ENCODE results near the gene TIAM2. TPM values are rescaled to one million over a fixed set of nuclear protein-coding genes. Genes with fewer than 3 reads are reported as not detected.
A peak's percentile ranks its signal among the peaks of the same experiment; 100 is the strongest.

TIAM2 gene
- total RNA-seq, 1 donor from 2014 or later, result 14.6 TPM

DNA sequence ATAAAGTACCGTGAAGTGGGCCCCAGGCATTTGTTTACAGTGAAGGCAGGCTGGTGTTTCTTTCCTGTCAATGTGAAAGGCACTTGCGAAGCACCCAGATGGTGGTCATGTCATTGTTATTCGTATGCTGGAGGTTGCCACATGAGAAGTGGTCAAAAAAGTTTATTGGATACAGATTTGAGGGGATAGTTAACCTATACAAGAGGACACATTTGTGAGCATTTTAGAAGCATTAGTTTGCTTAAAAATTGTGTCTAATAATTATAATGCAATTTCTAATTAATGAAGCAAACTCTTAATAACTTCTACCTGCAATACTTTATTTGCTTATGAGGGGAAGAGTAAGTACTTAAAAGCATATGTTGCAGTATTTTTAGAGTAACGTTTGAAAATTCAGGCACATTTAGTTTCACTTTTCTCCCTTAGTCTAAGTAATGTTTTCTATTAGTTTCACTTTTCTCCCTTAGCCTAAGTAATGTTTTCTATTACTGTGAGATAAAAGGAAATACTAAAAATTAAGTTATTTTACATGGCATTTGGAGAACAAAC, 148.0 kb downstream of the TIAM2 start:
- ATAC-seq (peak; percentile 40), DNase-seq (ENCODE audit: low spot score) (no peak)
- intact Hi-C loops (cut with DNase I), result no loop called here

GRCh38 chr6:155143578-155144106, 148.5 kb downstream of the TIAM2 start:
- intact Hi-C loops (cut with DNase I), result no loop called here
- ATAC-seq (peak; percentile 62), DNase-seq (ENCODE audit: low spot score) (no peak)

DNA sequence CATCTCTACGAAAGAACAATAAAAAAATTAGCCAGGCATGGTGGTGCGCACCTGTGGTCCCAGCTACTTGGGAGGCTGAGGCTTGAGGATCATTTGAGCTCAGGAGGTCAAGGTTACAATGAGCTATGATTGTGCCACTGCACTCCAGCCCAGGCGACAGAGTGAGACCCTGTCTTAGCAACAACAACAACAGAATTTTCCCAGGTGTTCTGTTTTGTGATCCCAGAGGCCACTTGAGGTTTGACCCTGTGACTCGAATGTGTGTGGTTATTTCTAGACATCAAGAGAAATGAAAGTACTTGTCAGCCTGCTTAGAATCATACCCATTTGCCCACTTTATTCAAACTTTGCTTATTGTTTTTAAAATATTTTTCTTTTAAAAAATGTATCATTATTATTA, 151.1 kb downstream of the TIAM2 start:
- ATAC-seq, result no peak
- intact Hi-C loops (cut with DNase I), result no loop called here
- no peak for DNase-seq (ENCODE audit: low spot score)

- DNase-seq (ENCODE audit: low spot score) (no peak), ATAC-seq (no peak)
- intact Hi-C loops (cut with DNase I), result no loop called here
These were observed 153.0 kb downstream of the TIAM2 start for GRCh38 chr6:155147958-155148663.

GRCh38 chr6:155150967-155151671, 156.0 kb downstream of the TIAM2 start:
- ATAC-seq (no peak), DNase-seq (ENCODE audit: low spot score) (no peak)
- intact Hi-C loops (cut with DNase I), result no loop called here

GRCh38 chr6:155152211-155153076, 157.3 kb downstream of the TIAM2 start:
- intact Hi-C loops (cut with DNase I), result no loop called here
- DNase-seq (ENCODE audit: low spot score) (no peak), ATAC-seq (no peak)

- DNase-seq (ENCODE audit: low spot score), result no peak
- intact Hi-C loops (cut with DNase I), result no loop called here
- ATAC-seq, result peak; percentile 41
These were observed 159.2 kb downstream of the TIAM2 start for GRCh38 chr6:155154158-155154830.

GRCh38 chr6:155155787-155156447, 160.8 kb downstream of the TIAM2 start:
- no peak for ATAC-seq
- intact Hi-C loops (cut with DNase I), result no loop called here
- no peak for DNase-seq (ENCODE audit: low spot score)

DNA sequence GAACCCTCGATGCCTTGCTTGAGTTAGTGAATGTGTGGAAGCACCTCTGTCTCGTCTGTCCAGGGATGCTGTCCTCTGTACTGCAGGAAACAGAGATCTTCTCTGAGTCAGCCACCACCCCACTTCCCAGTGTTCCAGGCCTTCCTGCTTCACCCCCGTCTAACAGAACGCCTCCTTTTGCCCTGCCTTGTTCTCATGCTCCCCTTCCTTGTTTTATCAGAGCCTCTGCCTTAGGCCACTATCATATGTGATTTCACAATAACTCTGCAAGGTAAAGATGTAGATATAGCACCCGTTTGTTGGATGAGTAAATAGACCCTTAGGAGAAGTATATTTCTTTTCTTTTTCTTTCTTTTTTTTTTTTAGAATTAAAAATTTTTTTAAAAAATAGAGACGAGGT, 162.0 kb downstream of the TIAM2 start:
- ATAC-seq (no peak), DNase-seq (ENCODE audit: low spot score) (no peak)
- intact Hi-C loops (cut with DNase I), result no loop called here

- DNase-seq (ENCODE audit: low spot score) (no peak), ATAC-seq (no peak)
- intact Hi-C loops (cut with DNase I), result no loop called here
These were observed 163.1 kb downstream of the TIAM2 start for GRCh38 chr6:155158030-155158843.

DNA sequence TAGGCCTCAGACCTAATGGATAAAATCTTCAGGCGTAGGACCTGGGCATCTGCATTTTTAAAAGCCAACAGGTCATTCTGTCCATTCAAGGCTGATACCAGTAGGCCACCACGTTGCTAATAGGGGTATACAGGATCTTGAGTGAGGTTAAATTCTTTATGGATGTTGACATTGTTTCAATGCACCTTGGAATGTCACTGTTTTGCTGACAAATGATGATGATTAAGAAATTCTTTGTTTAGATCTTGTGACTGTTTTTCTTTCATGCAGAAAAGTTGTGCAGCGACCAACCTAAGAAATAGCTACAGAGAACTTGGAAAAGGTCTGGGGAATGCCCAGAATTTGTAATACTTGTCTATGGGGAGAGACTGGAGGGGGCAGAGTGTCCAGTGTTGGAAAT, 167.6 kb downstream of the TIAM2 start:
- ATAC-seq (no peak), DNase-seq (ENCODE audit: low spot score) (no peak)
- intact Hi-C loops (cut with DNase I), result no loop called here

DNA sequence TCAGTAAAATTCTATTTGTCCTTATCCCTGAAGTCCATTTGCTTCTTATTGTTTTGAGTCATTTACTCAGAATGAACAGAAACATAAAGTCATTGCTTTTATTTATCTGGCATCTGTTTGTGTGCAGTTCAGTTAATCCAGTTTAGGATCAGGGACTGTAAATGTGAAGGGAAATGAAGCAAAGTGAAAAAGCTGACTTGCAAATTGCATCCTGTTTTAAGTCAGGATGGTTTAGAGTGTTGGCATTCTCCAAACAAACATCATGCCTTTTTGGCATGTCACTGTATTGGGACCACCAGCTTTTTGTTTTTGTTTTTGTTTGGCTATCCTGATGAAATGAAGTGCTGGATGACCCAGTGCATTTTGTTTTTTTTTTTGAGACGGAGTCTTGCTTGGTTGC, 168.5 kb downstream of the TIAM2 start:
- ATAC-seq (no peak), DNase-seq (ENCODE audit: low spot score) (no peak)
- intact Hi-C loops (cut with DNase I), result no loop called here

- no peak for DNase-seq (ENCODE audit: low spot score)
- ATAC-seq, result no peak
- intact Hi-C loops (cut with DNase I), result no loop called here
These were observed 170.1 kb downstream of the TIAM2 start for GRCh38 chr6:155165029-155165710.

- ATAC-seq (no peak), DNase-seq (ENCODE audit: low spot score) (no peak)
- intact Hi-C loops (cut with DNase I), result loop anchor here (10.0 kb wide), 2 partner anchors 246 to 496 kb away; no protein-coding TSS in a partner anchor
These were observed 175.4 kb downstream of the TIAM2 start for GRCh38 chr6:155170519-155170918.

DNA sequence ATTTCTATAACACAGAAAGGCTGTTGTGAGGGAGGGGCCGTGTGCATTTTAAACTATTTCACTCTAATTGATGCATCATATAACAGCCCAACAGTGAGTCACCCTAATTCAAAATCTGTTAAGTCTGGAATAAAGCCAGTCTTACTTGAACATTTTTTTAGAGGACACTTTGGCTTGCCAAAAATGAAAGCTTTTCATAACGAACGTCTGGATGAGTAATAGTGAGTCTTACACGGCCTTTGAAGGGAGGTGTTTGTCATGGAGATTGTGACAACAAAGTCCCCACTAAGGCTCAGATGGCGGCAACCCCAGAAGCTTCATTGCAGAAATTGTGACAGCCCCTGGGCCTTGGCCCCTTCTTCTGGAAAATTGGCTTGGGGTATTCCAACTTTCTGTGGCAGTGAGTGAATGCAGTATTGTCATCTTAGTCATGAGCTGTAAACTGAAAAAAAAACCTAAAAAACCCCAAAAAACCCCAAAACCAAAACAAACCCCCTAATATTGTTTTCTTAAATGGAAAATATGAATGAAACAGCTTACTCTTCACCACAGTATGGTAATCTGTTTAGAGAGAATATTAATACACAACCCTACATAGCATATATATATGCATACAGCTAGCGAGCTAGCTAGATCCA, 176.1 kb downstream of the TIAM2 start:
- DNase-seq (ENCODE audit: low spot score) (no peak), ATAC-seq (peak; percentile 73)
- intact Hi-C loops (cut with DNase I), result loop anchor here (10.0 kb wide), 2 partner anchors 246 to 496 kb away; no protein-coding TSS in a partner anchor

DNA sequence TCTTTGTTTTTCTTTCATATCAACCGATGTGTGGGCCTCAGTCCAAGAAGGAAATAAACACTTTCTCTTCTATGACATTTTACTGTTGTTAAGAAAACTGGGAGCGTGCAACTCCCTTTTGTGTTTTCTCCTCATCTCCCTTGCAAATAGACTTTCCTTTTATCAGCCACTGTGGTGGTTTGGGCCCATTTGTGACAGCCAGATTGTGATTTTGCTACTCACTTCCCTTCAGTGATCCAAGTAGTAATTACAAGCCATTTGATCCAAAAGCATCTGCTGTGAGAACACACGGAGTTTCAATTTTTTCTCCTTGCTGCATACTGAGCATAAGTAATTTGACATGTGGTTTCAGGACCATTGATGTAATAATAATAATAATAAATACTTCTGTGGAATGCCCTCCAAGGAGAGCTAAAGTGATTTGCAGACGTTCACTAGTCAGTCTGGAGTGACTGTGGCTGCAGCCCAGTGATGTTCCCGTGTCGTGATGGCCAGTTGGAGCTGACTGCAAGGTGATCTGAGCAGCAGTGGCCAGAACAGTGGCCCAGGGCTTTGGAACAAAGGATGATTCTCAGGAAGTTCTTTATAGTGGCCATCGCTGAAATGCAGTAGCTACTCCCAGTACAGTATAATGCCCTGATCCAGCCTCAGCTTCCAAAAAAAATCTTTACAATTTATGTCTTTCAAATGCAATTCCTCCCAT, 176.8 kb downstream of the TIAM2 start:
- intact Hi-C loops (cut with DNase I), result loop anchor here (10.0 kb wide), 2 partner anchors 247 to 497 kb away; no protein-coding TSS in a partner anchor
- DNase-seq (ENCODE audit: low spot score) (no peak), ATAC-seq (no peak)
